Hepatocyte (in vitro differentiated cells): ENCODE data around the gene ZNF394.

ENCODE experiments used
- CTCF ChIP-seq: fragments of 200-600 bp; sonication (generic); IDR thresholded peaks from 2 replicates; pipeline ENCODE4 v1.5.1; 2016; ENCODE audit warnings: antibody characterized with exemption, mild to moderate bottlenecking; ENCODE audit not compliant: poor library complexity
- EZH2 ChIP-seq: fragments of 200-600 bp; sonication (generic); IDR thresholded peaks from 2 replicates; pipeline ENCODE4 v1.6.1; 2016; ENCODE audit warnings: antibody characterized with exemption, mild to moderate bottlenecking, borderline replicate concordance
- EZH2phosphoT487 ChIP-seq: fragments of 200-600 bp; sonication (generic); IDR thresholded peaks from one replicate; pipeline ENCODE4 v1.6.1; 2018; ENCODE audit warnings: antibody characterized with exemption, mild to moderate bottlenecking, low read depth, moderate library complexity; ENCODE audit not compliant: unreplicated experiment, severe bottlenecking

- TF ChIP-seq EZH2, result no peak
- no peak for TF ChIP-seq CTCF
- TF ChIP-seq EZH2phosphoT487, result no peak
Observed at GRCh38 chr7:99521399-99521798, 21.3 kb upstream of the ZNF394 start.
